Measurements from ENCODE around the gene UCHL3. TPM values are rescaled to one million over a fixed set of nuclear protein-coding genes. Genes with fewer than 3 reads are reported as not detected.

The UCHL3 gene
- total and polyA plus RNA-seq, 11 donors, result 16.3 to 72.1 (median 27.6) TPM

DNA sequence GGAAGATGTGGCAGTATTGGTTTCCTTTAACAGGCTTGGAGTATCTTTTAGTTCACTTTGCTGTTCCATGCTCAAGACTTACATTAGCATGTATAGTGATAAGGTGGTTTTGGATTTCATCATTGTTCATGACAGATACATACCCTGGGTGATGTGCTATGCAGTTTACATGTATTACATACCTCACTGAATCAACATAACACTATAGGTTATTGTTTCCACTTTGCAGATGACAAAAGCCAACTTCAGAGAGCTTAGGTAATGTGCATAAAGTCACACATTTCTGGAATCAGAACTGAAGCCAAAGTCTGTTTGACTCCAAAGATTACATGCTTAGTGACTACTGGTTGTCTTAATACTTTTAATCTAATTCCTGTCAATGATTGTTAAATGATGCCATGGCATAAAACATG lies 19.0 kb upstream of the UCHL3 start:
- intact Hi-C loops (cut with DNase I), result loop anchor here in 4 of 10 donors (5.0 to 10.0 kb wide), 3 partner anchors 43 to 166 kb away; partner anchors contain the start of gene TBC1D4 (in 2 of the 4)
- no peak for ATAC-seq
- no peak for TF ChIP-seq POLR2A (IDR thresholded peaks at IDR 0.05)
- TF ChIP-seq, protein P1, sequence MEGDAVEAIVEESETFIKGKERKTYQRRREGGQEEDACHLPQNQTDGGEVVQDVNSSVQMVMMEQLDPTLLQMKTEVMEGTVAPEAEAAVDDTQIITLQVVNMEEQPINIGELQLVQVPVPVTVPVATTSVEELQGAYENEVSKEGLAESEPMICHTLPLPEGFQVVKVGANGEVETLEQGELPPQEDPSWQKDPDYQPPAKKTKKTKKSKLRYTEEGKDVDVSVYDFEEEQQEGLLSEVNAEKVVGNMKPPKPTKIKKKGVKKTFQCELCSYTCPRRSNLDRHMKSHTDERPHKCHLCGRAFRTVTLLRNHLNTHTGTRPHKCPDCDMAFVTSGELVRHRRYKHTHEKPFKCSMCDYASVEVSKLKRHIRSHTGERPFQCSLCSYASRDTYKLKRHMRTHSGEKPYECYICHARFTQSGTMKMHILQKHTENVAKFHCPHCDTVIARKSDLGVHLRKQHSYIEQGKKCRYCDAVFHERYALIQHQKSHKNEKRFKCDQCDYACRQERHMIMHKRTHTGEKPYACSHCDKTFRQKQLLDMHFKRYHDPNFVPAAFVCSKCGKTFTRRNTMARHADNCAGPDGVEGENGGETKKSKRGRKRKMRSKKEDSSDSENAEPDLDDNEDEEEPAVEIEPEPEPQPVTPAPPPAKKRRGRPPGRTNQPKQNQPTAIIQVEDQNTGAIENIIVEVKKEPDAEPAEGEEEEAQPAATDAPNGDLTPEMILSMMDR (IDR thresholded peaks at IDR 0.05), result no peak

DNA sequence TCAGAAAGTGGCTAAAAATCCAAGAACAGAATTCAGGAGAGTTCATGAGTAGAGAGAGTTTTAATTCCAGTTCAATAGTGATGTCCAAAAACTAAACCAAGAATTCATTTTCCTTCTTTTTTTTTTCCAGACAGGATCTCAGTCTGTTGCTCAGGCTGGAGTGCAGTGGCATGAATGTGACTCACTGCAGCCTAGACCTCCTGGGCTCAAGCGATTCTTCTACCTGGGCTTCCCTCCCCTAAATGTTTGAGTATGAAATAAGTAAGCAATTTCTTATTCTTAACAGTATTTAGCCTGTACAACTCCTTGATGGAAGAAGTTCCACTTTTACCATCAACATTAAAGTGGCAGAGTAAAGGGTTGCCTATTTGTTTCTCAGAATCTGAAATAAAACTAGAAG lies 15.7 kb upstream of the UCHL3 start:
- WGBS, 4 donors, result 93 to 100% (median 98%) methylated on average over 1 of the region's 1 CpG
- Histone ChIP-seq H3K4me1 (peaks cover 0 to 41% (median 16%) of the 10 kb centered on the region in 12 donors), H3K27ac (no peak overlapping the region), H3K4me3 (no peak overlapping the region), H3K9me3 (no peaks in the 10 kb centered on the region), H3K36me3 (peaks cover 0 to 36% (median 21%) of the 10 kb centered on the region in 9 donors), H3K27me3 (no peaks in the 10 kb centered on the region)
- ATAC-seq (no peak), DNase-seq (no peak)
- TF ChIP-seq, protein P1 (IDR thresholded peaks at IDR 0.05), result no peak
- TF ChIP-seq POLR2A (IDR thresholded peaks at IDR 0.05), result no peak
- intact Hi-C loops (cut with DNase I), result loop anchor here in 4 of 10 donors (5.0 to 10.0 kb wide), 3 partner anchors 47 to 169 kb away; partner anchors contain the start of gene TBC1D4 (in 2 of the 4)

More for the DNA sequence above, 19.0 kb upstream of the UCHL3 start:
- no peaks in the 10 kb centered on the region for H3K27me3 ChIP-seq
- no peak overlapping the region for H3K4me3 ChIP-seq
- peaks cover 0 to 18% (median 2%) of the 10 kb centered on the region in 12 donors for H3K4me1 ChIP-seq
- no peaks in the 10 kb centered on the region for H3K9me3 ChIP-seq
- H3K36me3 ChIP-seq, result peaks cover 0 to 64% (median 45%) of the 10 kb centered on the region in 9 donors
- no peak overlapping the region for H3K27ac ChIP-seq
- no peak for DNase-seq

DNA sequence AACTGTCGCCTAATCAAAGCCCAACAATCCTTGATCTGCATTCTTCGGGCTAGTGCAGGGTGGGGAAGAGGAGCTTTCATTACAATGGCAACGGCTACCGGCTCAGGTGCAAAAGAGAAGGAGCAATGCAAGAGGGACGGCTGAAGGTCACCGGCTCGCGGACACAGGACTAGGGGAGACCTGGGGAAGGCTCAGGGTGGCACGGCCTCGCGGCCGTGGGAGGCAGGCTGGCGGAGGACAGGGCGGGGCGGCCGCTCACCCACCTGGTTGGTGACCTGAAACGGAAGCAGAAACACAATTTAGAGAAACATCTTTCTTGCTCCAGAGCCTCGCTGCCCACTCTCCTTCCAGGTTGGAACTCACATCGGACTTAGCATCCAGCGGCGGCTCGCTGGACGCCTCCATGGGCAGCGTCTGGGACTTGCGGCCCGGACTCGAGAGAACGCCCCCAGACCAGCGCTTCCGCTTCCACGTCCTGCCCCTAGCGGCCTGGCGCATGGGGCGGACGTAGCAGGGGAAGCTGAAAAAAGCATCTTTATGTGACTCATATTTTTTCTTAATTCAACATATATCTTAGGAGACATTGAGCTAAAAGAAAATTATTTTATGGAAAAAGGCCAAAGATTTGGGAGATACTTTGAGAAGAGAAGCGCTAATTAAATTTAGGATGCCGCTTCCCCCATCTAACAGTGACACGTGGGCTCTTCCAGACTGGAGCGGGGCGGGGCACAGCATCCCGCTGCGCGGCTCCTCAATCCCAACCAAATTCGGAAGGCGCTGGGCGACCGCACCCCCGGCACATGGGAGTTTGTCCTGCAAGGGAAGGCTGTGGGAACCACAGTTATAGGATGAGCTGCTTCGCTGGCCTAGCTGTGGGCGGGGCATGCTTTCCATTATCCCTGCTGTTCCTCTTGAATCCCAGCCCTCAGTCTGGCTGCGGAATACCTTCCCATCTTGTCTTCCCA lies 11.9 kb upstream of the UCHL3 start, which contains the start of gene COMMD6:
Gene COMMD6, minus strand, starts transcription at position 441 of the 965 bp plus-strand sequence. Its CDS starts 36 bp downstream, at position 405.
- peak; percentile 82 to 89 (median 87) for DNase-seq
- ATAC-seq, result peak; percentile 94 to 97 (median 96)
- Histone ChIP-seq H3K27me3 (no peaks in the 10 kb centered on the region), H3K36me3 (peaks cover 0 to 28% (median 19%) of the 10 kb centered on the region in 9 donors), H3K4me3 (peak within 1 kb of the TSS; percentile 56 to 96 (median 85)), H3K4me1 (peaks cover 0 to 30% (median 10%) of the 10 kb centered on the region in 12 donors), H3K9me3 (no peaks in the 10 kb centered on the region), H3K27ac (peak within 1 kb of the TSS; percentile 11 to 92 (median 79))
- TF ChIP-seq, protein P1 (IDR thresholded peaks at IDR 0.05), result peak; percentile 29 to 82 (median 57)
- TF ChIP-seq POLR2A (IDR thresholded peaks at IDR 0.05), result peak in 1 of 2 donors; percentile 53
- intact Hi-C loops (cut with DNase I), result loop anchor here in 7 of 10 donors (1.0 to 10.0 kb wide), 6 partner anchors 12 to 173 kb away; partner anchors contain the start of genes TBC1D4 (in 3 of the 7) and UCHL3 (in 1 of the 7)
- 0 to 1% (median 0%) methylated on average over 44 to 51 of the region's 51 CpGs for WGBS, 4 donors

- WGBS, 4 donors, result 70 to 76% (median 73%) methylated on average over 4 of the region's 4 CpGs
- intact Hi-C loops (cut with DNase I), result loop anchor here in 2 of 10 donors (10.0 kb wide), 2 partner anchors 56 to 166 kb away; partner anchors contain the start of gene TBC1D4 (in 1 of the 2)
- no peak for ATAC-seq
Observed at GRCh38 chr13:75541287-75541686, 8.3 kb upstream of the UCHL3 start.

More at GRCh38 chr13:75541287-75541686, 8.3 kb upstream of the UCHL3 start:
- TF ChIP-seq, protein P1 (IDR thresholded peaks at IDR 0.05), result no peak
- no peak for TF ChIP-seq POLR2A (IDR thresholded peaks at IDR 0.05)
- Histone ChIP-seq H3K27me3 (no peaks in the 10 kb centered on the region), H3K4me3 (no peak overlapping the region), H3K36me3 (no peaks in the 10 kb centered on the region), H3K4me1 (peaks cover 0 to 18% (median 8%) of the 10 kb centered on the region in 12 donors), H3K9me3 (no peaks in the 10 kb centered on the region), H3K27ac (no peak overlapping the region)
- no peak for DNase-seq
